Measurements from ENCODE around the gene CD22. TPM values are rescaled to one million over a fixed set of nuclear protein-coding genes. Genes with fewer than 3 reads are reported as not detected.

CD22 gene
- total and polyA plus RNA-seq, 9 donors = 54.2 to 264 (median 113) TPM

- intact Hi-C loops (cut with DNase I) = no loop called here
- Histone ChIP-seq H3K4me1 (ENCODE audit: insufficient read depth) (no peaks in the 10 kb centered on the region), H3K4me3 (no peak overlapping the region), H3K36me3 (no peaks in the 10 kb centered on the region), H3K27ac (no peak overlapping the region), H3K27me3 (no peaks in the 10 kb centered on the region), H3K9me3 (no peaks in the 10 kb centered on the region)
- TF ChIP-seq EP300 (IDR thresholded peaks at IDR 0.05) = no peak
- no peak for TF ChIP-seq CTCF (IDR thresholded peaks at IDR 0.05)
- no peak for TF ChIP-seq POLR2A (IDR thresholded peaks at IDR 0.05)
- WGBS, 3 donors = 64 to 72% (median 70%) methylated on average over 20 to 25 of the region's 25 CpGs
- no peak for DNase-seq
These were observed 33.9 kb upstream of the CD22 start for GRCh38 chr19:35294859-35295791.

- no peaks in the 10 kb centered on the region for H3K4me1 ChIP-seq (ENCODE audit: insufficient read depth)
- TF ChIP-seq CTCF (IDR thresholded peaks at IDR 0.05) = no peak
- TF ChIP-seq EP300 (IDR thresholded peaks at IDR 0.05) = no peak
- TF ChIP-seq POLR2A (IDR thresholded peaks at IDR 0.05) = no peak
- H3K4me3 ChIP-seq = no peak overlapping the region
- H3K27ac ChIP-seq = no peak overlapping the region
- intact Hi-C loops (cut with DNase I) = no loop called here
- no peaks in the 10 kb centered on the region for H3K9me3 ChIP-seq
- H3K27me3 ChIP-seq = no peaks in the 10 kb centered on the region
- no peaks in the 10 kb centered on the region for H3K36me3 ChIP-seq
- DNase-seq = no peak
- WGBS, 3 donors = 75 to 88% (median 84%) methylated on average over 19 to 24 of the region's 24 CpGs
These were observed 33.1 kb upstream of the CD22 start for GRCh38 chr19:35295792-35296462.

- Histone ChIP-seq H3K4me1 (ENCODE audit: insufficient read depth) (no peaks in the 10 kb centered on the region), H3K36me3 (no peaks in the 10 kb centered on the region), H3K9me3 (no peaks in the 10 kb centered on the region), H3K27me3 (no peaks in the 10 kb centered on the region), H3K4me3 (no peak overlapping the region), H3K27ac (no peak overlapping the region)
- 89 to 92% (median 90%) methylated on average over 7 of the region's 7 CpGs for WGBS, 3 donors
- no peak for TF ChIP-seq POLR2A (IDR thresholded peaks at IDR 0.05)
- no peak for TF ChIP-seq EP300 (IDR thresholded peaks at IDR 0.05)
- TF ChIP-seq CTCF (IDR thresholded peaks at IDR 0.05) = no peak
- intact Hi-C loops (cut with DNase I) = no loop called here
- DNase-seq = no peak
These were observed 32.1 kb upstream of the CD22 start for GRCh38 chr19:35296644-35297514.

- intact Hi-C loops (cut with DNase I) = no loop called here
- Histone ChIP-seq H3K4me3 (no peak overlapping the region), H3K4me1 (ENCODE audit: insufficient read depth) (no peaks in the 10 kb centered on the region), H3K36me3 (no peaks in the 10 kb centered on the region), H3K27me3 (no peaks in the 10 kb centered on the region), H3K9me3 (no peaks in the 10 kb centered on the region), H3K27ac (no peak overlapping the region)
- TF ChIP-seq EP300 (IDR thresholded peaks at IDR 0.05) (no peak), POLR2A (IDR thresholded peaks at IDR 0.05) (no peak), CTCF (IDR thresholded peaks at IDR 0.05) (no peak)
- DNase-seq = no peak
- 92 to 95% (median 94%) methylated on average over 3 of the region's 3 CpGs for WGBS, 3 donors
These were observed 31.5 kb upstream of the CD22 start for GRCh38 chr19:35297515-35297848.

Measured in ovary (tissue), 9 donors.